K562 (cell line): Measurements from ENCODE around the gene MAGI3. TPM values are rescaled to one million over a fixed set of nuclear protein-coding genes. Genes with fewer than 3 reads are reported as not detected.

Experiments used
- HMG20B ChIP-seq: fragments of 250-450 bp; sonication (Bioruptor Pico); IDR thresholded peaks from 2 replicates; pipeline ENCODE4 v1.5.0; 2021; ENCODE audit warnings: mild to moderate bottlenecking
- MED1 ChIP-seq: sonication (generic); formaldehyde crosslinking; IDR thresholded peaks from 2 replicates; pipeline ENCODE4 v1.8.1; 2023; ENCODE audit warnings: missing genetic modification reagents, borderline replicate concordance
- NCOA4 ChIP-seq: fragments of 450-650 bp; IDR thresholded peaks from 2 replicates; pipeline ENCODE4 v1.6.1; 2018; ENCODE audit warnings: mild to moderate bottlenecking; ENCODE audit not compliant: partially characterized antibody
- NCOA6 ChIP-seq: fragments of 450-650 bp; IDR thresholded peaks from 2 replicates; pipeline ENCODE4 v1.6.1; 2017; ENCODE audit warnings: mild to moderate bottlenecking
- NFIX ChIP-seq: fragments of 250-450 bp; sonication (Bioruptor Pico); IDR thresholded peaks from 2 replicates; pipeline ENCODE4 v1.4.0; 2020; ENCODE audit warnings: low read depth, mild to moderate bottlenecking, moderate library complexity
- PCBP1 ChIP-seq: fragments of 200-400 bp; formaldehyde crosslinking; IDR thresholded peaks from 2 replicates; pipeline ENCODE4 v1.6.1; 2018; ENCODE audit warnings: mild to moderate bottlenecking, low read depth, low read length; ENCODE audit not compliant: poor library complexity, severe bottlenecking
- POLR2A ChIP-seq: fragments of 450-650 bp; conservative IDR thresholded peaks from 2 replicates; pipeline ENCODE4 v1.6.1; 2016
- PYGO2 ChIP-seq: fragments of 450-650 bp; IDR thresholded peaks from 2 replicates; pipeline ENCODE4 v1.6.1; 2016; ENCODE audit warnings: mild to moderate bottlenecking, missing genetic modification characterization, moderate library complexity, missing compliant biosample characterization
- TCFL5 ChIP-seq: fragments of 250-450 bp; sonication (Bioruptor Pico); conservative IDR thresholded peaks from 2 replicates; pipeline ENCODE4 v1.6.1; 2021; ENCODE audit warnings: mild to moderate bottlenecking, moderate library complexity, matching md5 sums
- ZNF384 ChIP-seq: IDR thresholded peaks from 2 replicates; pipeline ENCODE4 v1.6.1; 2012; ENCODE audit warnings: low read depth, low read length, improper control_type of control experiment
- ZNF717 ChIP-seq: fragments of 250-450 bp; sonication (Bioruptor Pico); IDR thresholded peaks from 2 replicates; pipeline ENCODE4 v1.5.0; 2021
- polyA plus RNA-seq, 8 experiments: library from polyadenylated mRNA; depleted of rRNA in 4 of 8; stranded (reverse) in 5 of 8; unstranded in 3 of 8; fragments of >200 nt; fragmentation: Nextera tagmentation in 2 of 8; fragmentation: Illumina TruSeq in 1 of 8; extraction: Ambion mirVana in 2 of 8; extraction: Trizol in 1 of 8; gene quantifications; 2 replicates each; pipeline versions ENCODE4 v1.2.1 to v1.2.3, GENCODE V29; 2011 to 2014; ENCODE audit warnings: inconsistent platforms in 1 of 8, missing spikeins in 1 of 8
- total RNA-seq, 7 experiments: library from RNA; depleted of rRNA in 6 of 7; stranded (reverse); fragments of >200 nt in 6 of 7; fragmentation: Illumina TruSeq in 2 of 7; extraction: Trizol in 2 of 7; gene quantifications; 2 replicates each; pipeline versions ENCODE4 v1.2.1 to v1.2.3, GENCODE V29; 2011 to 2021; ENCODE audit warnings: low replicate concordance in 1 of 7
- TF ChIP-seq, protein P1 (sequence below), 2 experiments: fragments of 450-650 bp in 1 of 2; sonication (generic) in 1 of 2; formaldehyde crosslinking in 1 of 2; IDR thresholded peaks; 2 replicates each; pipeline versions ENCODE4 v1.7.1 to v1.9.0; 2016 to 2022; ENCODE audit warnings: inconsistent platforms in 1 of 2, mild to moderate bottlenecking in 1 of 2, missing genetic modification reagents in 1 of 2
- TF ChIP-seq, protein P2 (sequence below): sonication (generic); formaldehyde crosslinking; IDR thresholded peaks from 2 replicates; pipeline ENCODE4 v1.8.0; 2022; ENCODE audit warnings: mild to moderate bottlenecking, missing genetic modification reagents
- TF ChIP-seq, protein P3 (sequence below), 2 experiments: fragments of 150-350 bp in 1 of 2; IDR thresholded peaks; 2 replicates each; pipeline ENCODE4 v1.6.1; 2012 to 2016; ENCODE audit warnings: low read depth in 2 of 2, low read length in 2 of 2, mild to moderate bottlenecking in 1 of 2, moderate library complexity in 1 of 2

MAGI3 gene
- total and polyA plus RNA-seq, 9 of the 15 experiments (the other 6 are each of a cell fraction or from before 2014, with no cell fraction given): 1.0 to 8.6 (median 5.5) TPM

DNA sequence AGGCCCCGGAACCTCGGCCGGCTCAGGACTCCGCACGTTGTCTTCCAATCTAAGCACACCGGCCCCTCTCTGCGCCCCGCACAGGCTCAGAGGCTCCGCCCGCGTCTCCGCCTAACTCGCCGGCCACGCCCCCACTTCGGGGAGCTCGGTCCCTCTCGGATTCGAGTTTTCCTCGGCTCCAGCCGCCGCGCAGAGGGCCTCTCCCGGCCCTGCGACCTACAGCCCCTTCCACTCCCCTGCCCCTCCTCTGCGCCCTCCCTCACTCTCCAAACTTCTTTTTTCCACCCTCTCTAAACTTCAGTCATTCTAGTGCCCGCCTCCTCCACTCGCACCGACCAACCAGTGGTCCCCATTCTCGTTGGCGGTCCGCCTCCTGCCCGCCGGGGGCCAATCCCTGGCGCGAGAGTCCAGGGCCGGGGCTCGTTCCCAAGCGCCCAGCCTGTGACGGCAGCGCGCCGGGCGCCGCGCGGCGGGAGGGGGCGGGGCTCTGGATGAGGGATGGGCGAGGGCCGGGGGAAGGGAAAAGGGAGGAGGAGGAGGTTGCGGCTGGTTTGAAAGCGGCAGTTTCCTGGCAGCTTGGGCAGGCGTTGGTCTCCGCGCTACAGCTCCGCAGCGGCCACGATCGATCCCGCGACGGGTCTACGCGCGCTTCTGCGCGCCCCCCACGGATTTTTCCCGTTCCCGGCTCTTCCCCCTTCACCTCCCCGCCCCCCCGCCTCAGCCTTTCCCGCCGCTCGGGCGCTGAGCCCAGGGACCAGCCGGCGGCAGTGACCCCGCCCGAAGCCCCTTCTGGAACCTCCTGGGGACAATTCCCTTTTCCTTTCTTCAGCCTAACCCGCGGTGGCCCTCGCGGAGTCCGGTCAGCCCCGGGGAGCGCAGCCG, at the start of gene MAGI3 (continued):
- TF ChIP-seq, protein P1, sequence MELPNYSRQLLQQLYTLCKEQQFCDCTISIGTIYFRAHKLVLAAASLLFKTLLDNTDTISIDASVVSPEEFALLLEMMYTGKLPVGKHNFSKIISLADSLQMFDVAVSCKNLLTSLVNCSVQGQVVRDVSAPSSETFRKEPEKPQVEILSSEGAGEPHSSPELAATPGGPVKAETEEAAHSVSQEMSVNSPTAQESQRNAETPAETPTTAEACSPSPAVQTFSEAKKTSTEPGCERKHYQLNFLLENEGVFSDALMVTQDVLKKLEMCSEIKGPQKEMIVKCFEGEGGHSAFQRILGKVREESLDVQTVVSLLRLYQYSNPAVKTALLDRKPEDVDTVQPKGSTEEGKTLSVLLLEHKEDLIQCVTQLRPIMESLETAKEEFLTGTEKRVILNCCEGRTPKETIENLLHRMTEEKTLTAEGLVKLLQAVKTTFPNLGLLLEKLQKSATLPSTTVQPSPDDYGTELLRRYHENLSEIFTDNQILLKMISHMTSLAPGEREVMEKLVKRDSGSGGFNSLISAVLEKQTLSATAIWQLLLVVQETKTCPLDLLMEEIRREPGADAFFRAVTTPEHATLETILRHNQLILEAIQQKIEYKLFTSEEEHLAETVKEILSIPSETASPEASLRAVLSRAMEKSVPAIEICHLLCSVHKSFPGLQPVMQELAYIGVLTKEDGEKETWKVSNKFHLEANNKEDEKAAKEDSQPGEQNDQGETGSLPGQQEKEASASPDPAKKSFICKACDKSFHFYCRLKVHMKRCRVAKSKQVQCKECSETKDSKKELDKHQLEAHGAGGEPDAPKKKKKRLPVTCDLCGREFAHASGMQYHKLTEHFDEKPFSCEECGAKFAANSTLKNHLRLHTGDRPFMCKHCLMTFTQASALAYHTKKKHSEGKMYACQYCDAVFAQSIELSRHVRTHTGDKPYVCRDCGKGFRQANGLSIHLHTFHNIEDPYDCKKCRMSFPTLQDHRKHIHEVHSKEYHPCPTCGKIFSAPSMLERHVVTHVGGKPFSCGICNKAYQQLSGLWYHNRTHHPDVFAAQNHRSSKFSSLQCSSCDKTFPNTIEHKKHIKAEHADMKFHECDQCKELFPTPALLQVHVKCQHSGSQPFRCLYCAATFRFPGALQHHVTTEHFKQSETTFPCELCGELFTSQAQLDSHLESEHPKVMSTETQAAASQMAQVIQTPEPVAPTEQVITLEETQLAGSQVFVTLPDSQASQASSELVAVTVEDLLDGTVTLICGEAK (IDR thresholded peaks at IDR 0.05): no peak
- TF ChIP-seq, protein P1 (CRISPR knock-in tag; IDR thresholded peaks at IDR 0.05): no peak
- TF ChIP-seq, protein P2, sequence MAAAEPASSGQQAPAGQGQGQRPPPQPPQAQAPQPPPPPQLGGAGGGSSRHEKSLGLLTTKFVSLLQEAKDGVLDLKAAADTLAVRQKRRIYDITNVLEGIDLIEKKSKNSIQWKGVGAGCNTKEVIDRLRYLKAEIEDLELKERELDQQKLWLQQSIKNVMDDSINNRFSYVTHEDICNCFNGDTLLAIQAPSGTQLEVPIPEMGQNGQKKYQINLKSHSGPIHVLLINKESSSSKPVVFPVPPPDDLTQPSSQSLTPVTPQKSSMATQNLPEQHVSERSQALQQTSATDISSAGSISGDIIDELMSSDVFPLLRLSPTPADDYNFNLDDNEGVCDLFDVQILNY: no peak
- no peak for TF ChIP-seq NFIX (CRISPR knock-in tag)
- no peak for TF ChIP-seq TCFL5 (CRISPR knock-in tag)
- TF ChIP-seq ZNF384: no peak
- peak; percentile 93 for TF ChIP-seq PCBP1
- TF ChIP-seq ZNF717 (CRISPR knock-in tag): no peak
- TF ChIP-seq HMG20B (CRISPR knock-in tag): no peak
- TF ChIP-seq PYGO2 (tag): no peak
- TF ChIP-seq, protein P3, sequence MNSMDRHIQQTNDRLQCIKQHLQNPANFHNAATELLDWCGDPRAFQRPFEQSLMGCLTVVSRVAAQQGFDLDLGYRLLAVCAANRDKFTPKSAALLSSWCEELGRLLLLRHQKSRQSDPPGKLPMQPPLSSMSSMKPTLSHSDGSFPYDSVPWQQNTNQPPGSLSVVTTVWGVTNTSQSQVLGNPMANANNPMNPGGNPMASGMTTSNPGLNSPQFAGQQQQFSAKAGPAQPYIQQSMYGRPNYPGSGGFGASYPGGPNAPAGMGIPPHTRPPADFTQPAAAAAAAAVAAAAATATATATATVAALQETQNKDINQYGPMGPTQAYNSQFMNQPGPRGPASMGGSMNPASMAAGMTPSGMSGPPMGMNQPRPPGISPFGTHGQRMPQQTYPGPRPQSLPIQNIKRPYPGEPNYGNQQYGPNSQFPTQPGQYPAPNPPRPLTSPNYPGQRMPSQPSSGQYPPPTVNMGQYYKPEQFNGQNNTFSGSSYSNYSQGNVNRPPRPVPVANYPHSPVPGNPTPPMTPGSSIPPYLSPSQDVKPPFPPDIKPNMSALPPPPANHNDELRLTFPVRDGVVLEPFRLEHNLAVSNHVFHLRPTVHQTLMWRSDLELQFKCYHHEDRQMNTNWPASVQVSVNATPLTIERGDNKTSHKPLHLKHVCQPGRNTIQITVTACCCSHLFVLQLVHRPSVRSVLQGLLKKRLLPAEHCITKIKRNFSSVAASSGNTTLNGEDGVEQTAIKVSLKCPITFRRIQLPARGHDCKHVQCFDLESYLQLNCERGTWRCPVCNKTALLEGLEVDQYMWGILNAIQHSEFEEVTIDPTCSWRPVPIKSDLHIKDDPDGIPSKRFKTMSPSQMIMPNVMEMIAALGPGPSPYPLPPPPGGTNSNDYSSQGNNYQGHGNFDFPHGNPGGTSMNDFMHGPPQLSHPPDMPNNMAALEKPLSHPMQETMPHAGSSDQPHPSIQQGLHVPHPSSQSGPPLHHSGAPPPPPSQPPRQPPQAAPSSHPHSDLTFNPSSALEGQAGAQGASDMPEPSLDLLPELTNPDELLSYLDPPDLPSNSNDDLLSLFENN (IDR thresholded peaks at IDR 0.05; ENCODE audit: low read depth in 2 of 2, low read length in 2 of 2): no peak
- no peak for TF ChIP-seq NCOA4
- no peak for TF ChIP-seq MED1 (CRISPR knock-in tag)
- peak; percentile 64 for TF ChIP-seq POLR2A
- TF ChIP-seq NCOA6: no peak
